GM13976 (cell line): Measurements from ENCODE around the gene ZFP36L2.

Experiments
- DNase-seq: peaks from one replicate; pipeline ENCODE4 v3.0.0; 2012; ENCODE audit warnings: low spot score
- in situ Hi-C: fragments of 300-500 bp; cut with MboI; formaldehyde crosslinking; loops from one replicate; pipeline ENCODE4 v1.12.0; 2022; ENCODE audit warnings: low sequenced_read_pairs, mixed read lengths, inconsistent platforms; ENCODE audit not compliant: unreplicated experiment
- TF ChIP-seq, protein P1 (sequence below): IDR thresholded peaks from 2 replicates; pipeline ENCODE4 v1.5.1; 2012; ENCODE audit warnings: borderline replicate concordance, mild to moderate bottlenecking; ENCODE audit not compliant: insufficient read depth; ENCODE audit errors: extremely low read depth, missing control alignments, control extremely low read depth

The ZFP36L2 gene

DNA sequence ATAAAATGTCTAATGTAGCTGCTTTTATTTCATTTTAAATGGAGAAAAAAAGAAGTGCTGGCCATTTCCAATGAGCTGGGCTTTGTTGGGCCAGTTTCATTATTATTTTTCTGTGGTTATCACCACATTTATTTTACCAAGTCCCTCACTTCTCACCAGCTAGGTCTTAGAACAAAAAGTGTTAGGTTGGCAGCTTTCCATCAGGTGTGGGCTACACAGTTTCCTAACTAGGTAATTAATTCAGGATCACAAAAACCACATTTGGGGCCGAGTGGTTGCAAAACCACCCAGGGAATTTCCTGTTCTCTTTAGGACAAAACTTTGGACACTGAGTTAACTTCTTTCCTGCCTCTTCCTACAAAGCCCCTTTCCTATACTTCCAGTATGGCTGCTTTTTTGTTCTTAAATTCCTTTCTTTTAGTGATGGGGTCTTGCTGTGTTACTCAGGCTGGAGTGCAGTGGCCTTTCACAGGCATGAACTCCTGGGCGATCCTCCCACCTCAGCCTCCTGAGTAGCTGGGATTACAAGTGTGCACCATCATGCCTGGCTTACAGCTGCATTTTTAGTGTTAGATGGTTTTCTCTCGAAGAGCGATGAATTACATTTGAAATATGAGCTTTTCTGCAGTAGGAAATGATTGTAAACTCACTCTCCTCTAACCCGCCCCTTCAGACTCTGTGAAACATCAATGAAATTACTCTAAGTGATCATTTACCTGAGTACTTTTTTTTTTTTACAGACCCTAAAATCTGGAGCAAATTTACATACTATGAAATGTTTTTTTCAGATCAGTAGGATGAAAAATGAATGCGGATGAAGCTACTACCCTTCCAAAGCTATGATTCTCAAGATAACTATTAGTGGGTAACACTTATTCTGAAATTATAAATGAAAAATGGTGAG lies 2.6 kb upstream of the ZFP36L2 start:
- DNase-seq, result no peak
- in situ Hi-C loops, result loop anchor here (5.0 kb wide), 1 partner anchor 253 kb away; no protein-coding TSS in a partner anchor
- TF ChIP-seq, protein P1, sequence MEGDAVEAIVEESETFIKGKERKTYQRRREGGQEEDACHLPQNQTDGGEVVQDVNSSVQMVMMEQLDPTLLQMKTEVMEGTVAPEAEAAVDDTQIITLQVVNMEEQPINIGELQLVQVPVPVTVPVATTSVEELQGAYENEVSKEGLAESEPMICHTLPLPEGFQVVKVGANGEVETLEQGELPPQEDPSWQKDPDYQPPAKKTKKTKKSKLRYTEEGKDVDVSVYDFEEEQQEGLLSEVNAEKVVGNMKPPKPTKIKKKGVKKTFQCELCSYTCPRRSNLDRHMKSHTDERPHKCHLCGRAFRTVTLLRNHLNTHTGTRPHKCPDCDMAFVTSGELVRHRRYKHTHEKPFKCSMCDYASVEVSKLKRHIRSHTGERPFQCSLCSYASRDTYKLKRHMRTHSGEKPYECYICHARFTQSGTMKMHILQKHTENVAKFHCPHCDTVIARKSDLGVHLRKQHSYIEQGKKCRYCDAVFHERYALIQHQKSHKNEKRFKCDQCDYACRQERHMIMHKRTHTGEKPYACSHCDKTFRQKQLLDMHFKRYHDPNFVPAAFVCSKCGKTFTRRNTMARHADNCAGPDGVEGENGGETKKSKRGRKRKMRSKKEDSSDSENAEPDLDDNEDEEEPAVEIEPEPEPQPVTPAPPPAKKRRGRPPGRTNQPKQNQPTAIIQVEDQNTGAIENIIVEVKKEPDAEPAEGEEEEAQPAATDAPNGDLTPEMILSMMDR, result no peak

- DNase-seq, result no peak
- TF ChIP-seq, protein P1, result no peak
- in situ Hi-C loops, result loop anchor here (5.0 kb wide), 1 partner anchor 254 kb away; no protein-coding TSS in a partner anchor
Observed at GRCh38 chr2:43228321-43228751, 1.9 kb upstream of the ZFP36L2 start.

- TF ChIP-seq, protein P1, result no peak
- in situ Hi-C loops, result loop anchor here (5.0 kb wide), 1 partner anchor 254 kb away; no protein-coding TSS in a partner anchor
- no peak for DNase-seq
Observed at GRCh38 chr2:43227830-43228281, 1.4 kb upstream of the ZFP36L2 start.

DNA sequence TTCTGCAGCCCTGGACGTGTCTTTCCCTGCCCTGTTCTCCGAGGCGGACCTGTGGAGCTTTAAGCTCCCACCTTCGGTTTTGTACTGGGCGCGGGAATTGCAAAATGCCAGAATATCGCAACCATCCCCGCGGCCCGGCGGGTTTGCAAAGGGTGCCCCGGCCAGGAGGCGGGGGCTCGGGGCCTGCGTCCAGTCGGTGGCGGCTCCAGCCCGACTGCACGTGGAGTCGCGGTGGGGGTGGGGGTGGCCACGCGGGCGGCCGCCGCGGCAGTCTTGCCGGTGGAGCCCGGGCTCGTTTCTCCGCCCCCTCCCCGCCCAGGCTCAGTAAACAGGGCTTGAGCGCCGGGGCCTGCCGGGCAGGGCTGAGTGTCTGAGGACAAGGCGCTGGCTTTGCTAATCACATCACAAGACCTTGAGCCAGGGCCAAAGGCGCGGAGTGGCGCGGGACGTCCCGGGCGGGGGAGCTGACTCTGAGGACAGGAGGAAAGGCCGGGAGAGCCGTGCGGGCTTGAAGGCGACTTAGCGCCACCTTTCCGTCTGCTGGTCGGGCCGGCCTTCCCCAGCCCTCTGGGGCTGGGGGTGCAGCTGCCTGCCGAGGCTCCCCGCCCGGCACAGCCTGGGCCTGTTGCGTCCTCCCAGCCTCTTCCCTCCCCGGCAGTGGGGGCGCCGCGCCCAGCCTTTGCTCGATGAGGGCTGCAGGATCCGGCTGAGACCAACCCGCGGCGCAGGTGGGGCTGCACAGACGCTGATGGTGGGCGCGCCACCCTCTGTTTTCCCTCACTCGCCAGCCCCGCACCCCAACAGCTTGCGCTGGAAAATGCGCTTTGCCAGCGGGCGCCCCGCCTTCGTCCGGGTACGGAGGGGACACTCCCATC lies 786 bp upstream of the ZFP36L2 start:
- in situ Hi-C loops, result loop anchor here (5.0 kb wide), 1 partner anchor 255 kb away; no protein-coding TSS in a partner anchor
- DNase-seq, result peak; percentile 76
- TF ChIP-seq, protein P1, result peak; percentile 10

DNA sequence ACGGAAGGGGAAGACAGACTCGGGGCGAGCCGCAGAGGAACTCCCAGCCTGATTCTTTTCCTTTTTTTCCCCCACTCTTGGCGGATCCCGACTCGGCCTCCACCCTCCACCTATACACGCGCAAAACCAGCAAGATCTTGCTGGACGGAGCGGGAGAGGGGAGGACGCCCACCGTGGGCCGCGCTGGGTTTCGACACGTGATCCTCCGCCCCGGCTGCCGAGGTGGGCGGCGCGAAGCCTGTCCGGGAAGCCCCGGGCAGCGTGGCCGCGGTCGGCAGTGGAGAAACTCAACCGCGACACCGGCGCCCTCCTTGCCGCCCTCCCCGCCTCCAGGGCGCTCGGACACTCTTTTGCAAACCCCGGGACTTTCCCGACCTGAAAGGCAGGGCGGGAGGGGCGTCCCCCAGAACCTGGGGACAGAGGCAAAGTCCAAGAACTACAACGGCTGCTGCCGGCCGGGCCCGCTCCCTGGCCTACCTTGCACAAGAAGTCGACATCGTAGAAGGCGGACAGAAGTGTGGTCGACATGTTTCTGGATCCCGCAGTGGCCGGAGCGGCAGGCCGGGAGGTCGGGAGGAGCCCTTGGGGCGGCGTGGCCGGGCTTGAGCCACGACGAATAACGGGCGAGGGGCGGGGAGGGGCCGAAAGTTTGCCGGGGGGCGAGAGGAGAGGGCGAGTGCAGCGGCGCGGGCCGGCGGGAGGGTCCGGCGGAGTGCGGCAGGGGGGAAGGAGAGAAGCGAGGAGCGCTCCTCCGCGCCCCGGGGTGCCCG lies 433 bp downstream of the ZFP36L2 start:
- DNase-seq, result peak; percentile 88
- in situ Hi-C loops, result loop anchor here (5.0 kb wide), 1 partner anchor 256 kb away; no protein-coding TSS in a partner anchor

More for the DNA sequence above, 433 bp downstream of the ZFP36L2 start:
- TF ChIP-seq, protein P1, result no peak
